Natural killer cell (primary cell): ENCODE measurements around the gene IFNE. TPM values are rescaled to one million over a fixed set of nuclear protein-coding genes. Genes with fewer than 3 reads are reported as not detected.

ENCODE experiments used
- ATAC-seq, 3 donors: fragments of 150-1000 bp in 2 of 3; fragments of 200-7000 bp in 1 of 3; cut with Tn5 transposase; 1 replicate in 1 of 3; 2 replicates in 2 of 3; pipeline ENCODE4 v1.10.0; 2021; ENCODE audit warnings: mild to moderate bottlenecking in 2 of 3, moderate library complexity in 2 of 3
- DNase-seq, 2 donors: peaks; one replicate each; pipeline versions ENCODE4 v3.0.0 to v3.0.0-alpha.2; 2013 to 2021; ENCODE audit warnings: mixed read lengths in 1 of 2
- H3K27ac ChIP-seq: one replicate; pipeline ENCODE4 v1.5.1; 2013; ENCODE audit warnings: mild to moderate bottlenecking, low read length
- H3K27me3 ChIP-seq: one replicate; pipeline ENCODE4 v1.6.1; 2013; ENCODE audit warnings: low read length; ENCODE audit not compliant: control insufficient read depth, insufficient read depth
- H3K36me3 ChIP-seq: one replicate; pipeline ENCODE4 v1.6.1; 2013; ENCODE audit warnings: low read length; ENCODE audit not compliant: control insufficient read depth, insufficient read depth
- H3K4me1 ChIP-seq: one replicate; pipeline ENCODE4 v1.6.1; 2013; ENCODE audit warnings: low read length; ENCODE audit not compliant: control insufficient read depth, insufficient read depth
- H3K4me3 ChIP-seq: one replicate; pipeline ENCODE4 v1.5.1; 2013; ENCODE audit warnings: low read length
- H3K9me3 ChIP-seq: one replicate; pipeline ENCODE4 v1.6.1; 2013; ENCODE audit warnings: low read length; ENCODE audit not compliant: control insufficient read depth, insufficient read depth
- H3K27ac Mint-ChIP-seq, 2 donors: one replicate each; pipeline ENCODE4 v1.8.0; 2022; ENCODE audit warnings: mild to moderate bottlenecking in 2 of 2, mixed read lengths in 2 of 2, moderate library complexity in 1 of 2
- H3K27me3 Mint-ChIP-seq, 2 donors: one replicate each; pipeline ENCODE4 v1.8.0; 2022; ENCODE audit warnings: low read depth in 2 of 2, mixed read lengths in 2 of 2
- H3K36me3 Mint-ChIP-seq: one replicate; pipeline ENCODE4 v1.8.0; 2022; ENCODE audit warnings: mixed read lengths
- H3K4me1 Mint-ChIP-seq, 2 donors: one replicate each; pipeline ENCODE4 v1.8.0; 2022; ENCODE audit warnings: mixed read lengths in 2 of 2
- H3K4me3 Mint-ChIP-seq: one replicate; pipeline ENCODE4 v1.8.0; 2022; ENCODE audit warnings: mild to moderate bottlenecking, moderate library complexity, mixed read lengths
- H3K9me3 Mint-ChIP-seq, 2 donors: one replicate each; pipeline ENCODE4 v1.8.0; 2022; ENCODE audit warnings: mixed read lengths in 2 of 2
- WGBS: methylation state at CpG from one replicate; pipeline ENCODE4 v1.1.7; 2013; ENCODE audit warnings: missing lambda C conversion rate; ENCODE audit not compliant: insufficient coverage; 5-methylcytosine and 5-hydroxymethylcytosine counted together
- intact Hi-C: fragments of 100-400 bp; cut with micrococcal nuclease; formaldehyde crosslinking; loops from one replicate; pipeline ENCODE4 v1.14.2; 2022
- total RNA-seq, 4 donors: library from RNA; stranded (reverse); fragments of 120-200 nt in 1 of 4; gene quantifications; one replicate each; pipeline versions ENCODE4 v1.2.3 to v1.2.4, GENCODE V29; 2013 to 2022
- TF ChIP-seq, protein P1 (sequence below): fragments of 200-600 bp; IDR thresholded peaks from one replicate; pipeline ENCODE4 v1.8.0; 2022; ENCODE audit warnings: antibody characterized with exemption

IFNE gene
- total RNA-seq, 3 donors from 2014 or later (not counting 1 experiment from before 2014, with no cell fraction given) = not detected

GRCh38 chr9:21521448-21521847 is 39.3 kb upstream of the IFNE start:
- H3K36me3 ChIP-seq = no peaks in the 10 kb centered on the region
- no CpG with 5 or more reads among the region's 1 CpG for WGBS
- Mint-ChIP-seq H3K36me3 (no peaks in the 10 kb centered on the region), H3K9me3 (no peaks in the 10 kb centered on the region), H3K27ac (no peak overlapping the region), H3K27me3 (peaks cover 42 to 70% of the 10 kb centered on the region in 2 donors), H3K4me1 (no peaks in the 10 kb centered on the region), H3K4me3 (no peak overlapping the region)
- DNase-seq (no peak), ATAC-seq (no peak)
- TF ChIP-seq, protein P1, sequence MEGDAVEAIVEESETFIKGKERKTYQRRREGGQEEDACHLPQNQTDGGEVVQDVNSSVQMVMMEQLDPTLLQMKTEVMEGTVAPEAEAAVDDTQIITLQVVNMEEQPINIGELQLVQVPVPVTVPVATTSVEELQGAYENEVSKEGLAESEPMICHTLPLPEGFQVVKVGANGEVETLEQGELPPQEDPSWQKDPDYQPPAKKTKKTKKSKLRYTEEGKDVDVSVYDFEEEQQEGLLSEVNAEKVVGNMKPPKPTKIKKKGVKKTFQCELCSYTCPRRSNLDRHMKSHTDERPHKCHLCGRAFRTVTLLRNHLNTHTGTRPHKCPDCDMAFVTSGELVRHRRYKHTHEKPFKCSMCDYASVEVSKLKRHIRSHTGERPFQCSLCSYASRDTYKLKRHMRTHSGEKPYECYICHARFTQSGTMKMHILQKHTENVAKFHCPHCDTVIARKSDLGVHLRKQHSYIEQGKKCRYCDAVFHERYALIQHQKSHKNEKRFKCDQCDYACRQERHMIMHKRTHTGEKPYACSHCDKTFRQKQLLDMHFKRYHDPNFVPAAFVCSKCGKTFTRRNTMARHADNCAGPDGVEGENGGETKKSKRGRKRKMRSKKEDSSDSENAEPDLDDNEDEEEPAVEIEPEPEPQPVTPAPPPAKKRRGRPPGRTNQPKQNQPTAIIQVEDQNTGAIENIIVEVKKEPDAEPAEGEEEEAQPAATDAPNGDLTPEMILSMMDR = no peak
- no peak overlapping the region for H3K4me3 ChIP-seq
- intact Hi-C loops = no loop called here
- H3K9me3 ChIP-seq = no peaks in the 10 kb centered on the region
- H3K27me3 ChIP-seq = peaks cover 2% of the 10 kb centered on the region
- H3K4me1 ChIP-seq = no peaks in the 10 kb centered on the region
- no peak overlapping the region for H3K27ac ChIP-seq

- WGBS = 100% methylated on average over 2 of the region's 5 CpGs
Observed at GRCh38 chr9:21520501-21521228, 38.6 kb upstream of the IFNE start.

GRCh38 chr9:21519855-21520434 is 37.8 kb upstream of the IFNE start:
- TF ChIP-seq, protein P1 = no peak
- no peak overlapping the region for H3K4me3 Mint-ChIP-seq
- no peaks in the 10 kb centered on the region for H3K36me3 Mint-ChIP-seq
- no peaks in the 10 kb centered on the region for H3K9me3 Mint-ChIP-seq
- no peak for DNase-seq
- no peak for ATAC-seq
- Histone ChIP-seq H3K27ac (no peak overlapping the region), H3K9me3 (no peaks in the 10 kb centered on the region), H3K36me3 (no peaks in the 10 kb centered on the region), H3K4me3 (no peak overlapping the region), H3K27me3 (peaks cover 2% of the 10 kb centered on the region), H3K4me1 (no peaks in the 10 kb centered on the region)
- H3K4me1 Mint-ChIP-seq = no peaks in the 10 kb centered on the region
- peaks cover 36 to 56% of the 10 kb centered on the region in 2 donors for H3K27me3 Mint-ChIP-seq
- intact Hi-C loops = no loop called here
- H3K27ac Mint-ChIP-seq = no peak overlapping the region
- 97% methylated on average over 1 of the region's 2 CpGs for WGBS

More at GRCh38 chr9:21520501-21521228, 38.6 kb upstream of the IFNE start:
- ATAC-seq (no peak), DNase-seq (no peak)
- TF ChIP-seq, protein P1 = no peak
- Histone ChIP-seq H3K4me3 (no peak overlapping the region), H3K36me3 (no peaks in the 10 kb centered on the region), H3K9me3 (no peaks in the 10 kb centered on the region), H3K27ac (no peak overlapping the region), H3K4me1 (no peaks in the 10 kb centered on the region), H3K27me3 (peaks cover 2% of the 10 kb centered on the region)
- Mint-ChIP-seq H3K4me1 (no peaks in the 10 kb centered on the region), H3K27ac (no peak overlapping the region), H3K9me3 (no peaks in the 10 kb centered on the region), H3K4me3 (no peak overlapping the region), H3K27me3 (peaks cover 38 to 63% of the 10 kb centered on the region in 2 donors), H3K36me3 (no peaks in the 10 kb centered on the region)
- intact Hi-C loops = no loop called here
